ENCODE measurements around the gene SLC6A8.

The SLC6A8 gene

GRCh38 chrX:153687121-153688039, at the start of gene SLC6A8:
TSS of gene SLC6A8 (plus strand) at chrX:153687926. CDS start at chrX:153688575, 649 bp downstream.
- H3K27ac ChIP-seq: no peak within 1 kb of the TSS
- DNase-seq: peak; percentile 19
- in situ Hi-C loops (cut with HindIII; ENCODE audit: low pct_ligation_motif_present, low sequenced_read_pairs): no loop called here

GRCh38 chrX:153638041-153638371, 49.7 kb upstream of the SLC6A8 start:
- DNase-seq: no peak
- TF ChIP-seq CTCF (IDR thresholded peaks at IDR 0.05; ENCODE audit: low read depth, low read length, missing control alignments): no peak
- in situ Hi-C loops (cut with HindIII; ENCODE audit: low pct_ligation_motif_present, low sequenced_read_pairs): no loop called here
- H3K27ac ChIP-seq: no peak overlapping the region
- H3K36me3 ChIP-seq (replicated peaks): no peaks in the 10 kb centered on the region
- peaks cover 11% of the 10 kb centered on the region for H3K27me3 ChIP-seq (replicated peaks)
- H3K4me3 ChIP-seq (ENCODE audit: low read depth, low read length): no peak overlapping the region

More at GRCh38 chrX:153687121-153688039, at the start of gene SLC6A8:
- Histone ChIP-seq H3K36me3 (replicated peaks) (no peaks in the 10 kb centered on the region), H3K4me3 (ENCODE audit: low read depth, low read length) (peak within 1 kb of the TSS; percentile 34), H3K27me3 (replicated peaks) (no peaks in the 10 kb centered on the region)
- peak; percentile 42 for TF ChIP-seq CTCF (IDR thresholded peaks at IDR 0.05; ENCODE audit: low read depth, low read length, missing control alignments)

DNA sequence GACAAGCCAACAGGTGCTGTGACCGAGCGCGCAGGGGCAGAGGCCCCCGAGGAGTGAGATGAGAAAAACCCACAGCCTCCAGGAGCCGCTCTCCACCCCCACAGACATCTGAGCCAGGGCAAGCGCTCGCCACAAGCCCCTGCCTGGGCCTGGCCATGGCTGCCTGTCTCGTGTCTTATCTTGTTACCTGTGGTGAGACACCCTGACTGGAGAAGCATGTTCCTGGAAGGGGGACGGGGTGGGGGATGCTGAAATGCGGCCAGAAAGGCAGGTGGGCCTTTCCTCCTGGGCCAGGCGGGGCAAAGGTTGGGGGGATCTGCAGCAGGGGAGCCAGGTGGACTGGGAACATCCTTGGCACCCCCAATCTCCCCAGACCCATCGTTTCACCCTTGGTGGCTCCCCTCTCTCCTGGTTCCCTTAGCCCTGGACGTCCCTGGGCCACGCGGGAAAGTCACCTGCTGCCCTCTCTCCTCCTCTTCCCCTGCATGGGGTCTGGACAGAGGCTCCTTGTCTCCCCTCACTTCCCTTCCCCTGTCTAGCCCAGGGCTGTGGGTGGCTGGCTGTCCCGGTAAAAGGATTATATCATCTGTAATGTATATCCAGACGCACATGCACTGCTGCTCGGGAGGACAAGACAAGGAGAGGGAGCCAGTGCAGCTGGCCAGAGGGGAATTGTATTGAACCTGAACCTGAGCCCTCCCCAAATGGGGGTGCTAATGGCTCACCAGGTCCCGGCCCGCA, 49.1 kb upstream of the SLC6A8 start:
- Histone ChIP-seq H3K27me3 (replicated peaks) (peaks cover 15% of the 10 kb centered on the region), H3K27ac (no peak overlapping the region), H3K36me3 (replicated peaks) (no peaks in the 10 kb centered on the region), H3K4me3 (ENCODE audit: low read depth, low read length) (no peak overlapping the region)
- TF ChIP-seq CTCF (IDR thresholded peaks at IDR 0.05; ENCODE audit: low read depth, low read length, missing control alignments): no peak
- in situ Hi-C loops (cut with HindIII; ENCODE audit: low pct_ligation_motif_present, low sequenced_read_pairs): no loop called here
- DNase-seq: no peak

- Histone ChIP-seq H3K36me3 (replicated peaks) (no peaks in the 10 kb centered on the region), H3K4me3 (ENCODE audit: low read depth, low read length) (no peak overlapping the region), H3K27ac (no peak overlapping the region), H3K27me3 (replicated peaks) (peaks cover 19% of the 10 kb centered on the region)
- no peak for TF ChIP-seq CTCF (IDR thresholded peaks at IDR 0.05; ENCODE audit: low read depth, low read length, missing control alignments)
- no peak for DNase-seq
- in situ Hi-C loops (cut with HindIII; ENCODE audit: low pct_ligation_motif_present, low sequenced_read_pairs): no loop called here
These were observed 48.3 kb upstream of the SLC6A8 start for GRCh38 chrX:153639177-153640044.

GRCh38 chrX:153640045-153640686, 47.6 kb upstream of the SLC6A8 start:
- Histone ChIP-seq H3K4me3 (ENCODE audit: low read depth, low read length) (no peak overlapping the region), H3K27me3 (replicated peaks) (peaks cover 27% of the 10 kb centered on the region), H3K36me3 (replicated peaks) (no peaks in the 10 kb centered on the region), H3K27ac (no peak overlapping the region)
- TF ChIP-seq CTCF (IDR thresholded peaks at IDR 0.05; ENCODE audit: low read depth, low read length, missing control alignments): no peak
- in situ Hi-C loops (cut with HindIII; ENCODE audit: low pct_ligation_motif_present, low sequenced_read_pairs): no loop called here
- no peak for DNase-seq
